HepG2 (cell line): ENCODE results near the gene PARN.

Experiments used
- CBX5 ChIP-seq: sonication (generic); formaldehyde crosslinking; IDR thresholded peaks from 2 replicates; pipeline ENCODE4 v1.4.0; 2020; ENCODE audit warnings: missing genetic modification reagents, borderline replicate concordance
- E2F1 ChIP-seq: sonication (generic); formaldehyde crosslinking; IDR thresholded peaks from 2 replicates; pipeline ENCODE4 v1.5.0; 2020; ENCODE audit warnings: missing genetic modification reagents
- EP300 ChIP-seq, 3 experiments: sonication (generic) in 1 of 3; formaldehyde crosslinking in 1 of 3; IDR thresholded peaks; 2 replicates each; pipeline versions ENCODE4 v1.5.1 to v1.6.1; 2011 to 2020; ENCODE audit warnings: low read depth in 2 of 3, low read length in 2 of 3, borderline replicate concordance in 1 of 3, improper control_type of control experiment in 1 of 3, mild to moderate bottlenecking in 1 of 3, missing genetic modification reagents in 1 of 3, moderate library complexity in 1 of 3
- FOXC1 ChIP-seq: sonication (generic); formaldehyde crosslinking; IDR thresholded peaks from 2 replicates; pipeline ENCODE4 v1.8.0; 2022; ENCODE audit warnings: mild to moderate bottlenecking, missing genetic modification reagents, borderline replicate concordance
- HCFC1 ChIP-seq: fragments of 150-350 bp; IDR thresholded peaks from 2 replicates; pipeline ENCODE4 v1.6.1; 2014; ENCODE audit warnings: low read depth, low read length
- MED1 ChIP-seq: sonication (generic); formaldehyde crosslinking; IDR thresholded peaks from 2 replicates; pipeline ENCODE4 v1.4.0; 2020; ENCODE audit warnings: missing genetic modification reagents
- SP2 ChIP-seq: sonication (generic); formaldehyde crosslinking; IDR thresholded peaks from 2 replicates; pipeline ENCODE4 v1.5.1; 2020; ENCODE audit warnings: mild to moderate bottlenecking, missing genetic modification reagents
- SRF ChIP-seq: IDR thresholded peaks from 2 replicates; pipeline ENCODE4 v1.6.1; 2011; ENCODE audit warnings: mild to moderate bottlenecking, low read depth, low read length, moderate library complexity
- ZNF558 ChIP-seq: sonication (generic); formaldehyde crosslinking; IDR thresholded peaks from 2 replicates; pipeline ENCODE4 v1.9.0; 2022; ENCODE audit warnings: mild to moderate bottlenecking, missing genetic modification reagents, borderline replicate concordance
- ZNF597 ChIP-seq: sonication (generic); formaldehyde crosslinking; IDR thresholded peaks from 2 replicates; pipeline ENCODE4 v1.5.0; 2020; ENCODE audit warnings: missing genetic modification reagents

- TF ChIP-seq CBX5 (CRISPR knock-in tag) = no peak
- no peak for TF ChIP-seq ZNF558
- TF ChIP-seq E2F1 = no peak
- TF ChIP-seq SP2 (CRISPR knock-in tag) = no peak
- TF ChIP-seq MED1 (CRISPR knock-in tag) = no peak
- no peak for TF ChIP-seq FOXC1
- TF ChIP-seq SRF = no peak
- no peak for TF ChIP-seq HCFC1
- TF ChIP-seq ZNF597 (CRISPR knock-in tag) = no peak
- no peak for TF ChIP-seq EP300 (IDR thresholded peaks at IDR 0.05; ENCODE audit: low read depth in 2 of 2, low read length in 2 of 2)
- no peak for TF ChIP-seq EP300 (CRISPR knock-in tag; IDR thresholded peaks at IDR 0.05; ENCODE audit: borderline replicate concordance)
Measured at GRCh38 chr16:14483819-14484385, 146.2 kb downstream of the PARN start.
